ENCODE data around the gene ZMYM5. TPM values are rescaled to one million over a fixed set of nuclear protein-coding genes. Genes with fewer than 3 reads are reported as not detected.

ZMYM5 gene
- total RNA-seq, 1 experiment from 2014 or later, result 14.4 TPM

DNA sequence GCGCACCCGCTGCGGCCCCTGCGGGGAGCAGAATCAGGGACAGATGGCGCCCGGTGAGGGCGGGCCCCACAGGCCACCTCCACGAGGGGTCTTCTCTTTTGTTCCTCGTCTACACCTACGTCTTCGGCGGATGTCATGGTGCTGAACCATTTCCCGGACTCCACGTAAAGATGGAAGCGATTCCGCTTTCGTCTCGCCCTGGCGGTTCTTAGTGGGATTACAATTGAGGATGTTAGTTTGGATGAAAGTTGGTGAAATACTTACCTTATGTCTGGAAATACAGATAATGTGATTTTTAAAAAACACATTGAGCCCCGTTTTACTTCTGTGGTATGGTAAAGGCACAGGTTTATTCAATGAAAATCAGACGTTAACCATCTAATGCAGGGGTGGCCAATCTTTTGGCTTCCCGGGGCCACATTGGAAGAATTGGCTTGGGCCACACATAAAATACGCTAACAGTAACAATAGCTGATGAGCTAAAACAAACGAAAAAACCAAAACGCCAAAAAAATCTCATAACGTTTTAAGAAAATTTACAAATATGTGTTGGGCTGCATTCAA lies 1.4 kb upstream of the ZMYM5 start:
- peak; percentile 70 for DNase-seq (ENCODE audit: unreplicated experiment)
- Mint-ChIP-seq H3K9me3 (ENCODE audit: unreplicated experiment) (no peaks in the 10 kb centered on the region), H3K4me3 (ENCODE audit: unreplicated experiment) (peak overlapping the region; percentile 92), H3K27ac (ENCODE audit: low read depth, unreplicated experiment) (peak overlapping the region; percentile 88), H3K4me1 (ENCODE audit: insufficient read depth, unreplicated experiment) (peaks cover 13% of the 10 kb centered on the region), H3K27me3 (ENCODE audit: insufficient read depth, unreplicated experiment) (no peaks in the 10 kb centered on the region), H3K36me3 (ENCODE audit: insufficient read depth, unreplicated experiment) (peaks cover 18% of the 10 kb centered on the region)
- CTCF ChIA-PET, result interaction anchor here (0.5 to 1.7 kb wide), 12 partner anchors 11 to 378 kb away, joined by 3 to 8 read pairs (median 3); no protein-coding TSS in a partner anchor
- TF ChIP-seq, protein P1, sequence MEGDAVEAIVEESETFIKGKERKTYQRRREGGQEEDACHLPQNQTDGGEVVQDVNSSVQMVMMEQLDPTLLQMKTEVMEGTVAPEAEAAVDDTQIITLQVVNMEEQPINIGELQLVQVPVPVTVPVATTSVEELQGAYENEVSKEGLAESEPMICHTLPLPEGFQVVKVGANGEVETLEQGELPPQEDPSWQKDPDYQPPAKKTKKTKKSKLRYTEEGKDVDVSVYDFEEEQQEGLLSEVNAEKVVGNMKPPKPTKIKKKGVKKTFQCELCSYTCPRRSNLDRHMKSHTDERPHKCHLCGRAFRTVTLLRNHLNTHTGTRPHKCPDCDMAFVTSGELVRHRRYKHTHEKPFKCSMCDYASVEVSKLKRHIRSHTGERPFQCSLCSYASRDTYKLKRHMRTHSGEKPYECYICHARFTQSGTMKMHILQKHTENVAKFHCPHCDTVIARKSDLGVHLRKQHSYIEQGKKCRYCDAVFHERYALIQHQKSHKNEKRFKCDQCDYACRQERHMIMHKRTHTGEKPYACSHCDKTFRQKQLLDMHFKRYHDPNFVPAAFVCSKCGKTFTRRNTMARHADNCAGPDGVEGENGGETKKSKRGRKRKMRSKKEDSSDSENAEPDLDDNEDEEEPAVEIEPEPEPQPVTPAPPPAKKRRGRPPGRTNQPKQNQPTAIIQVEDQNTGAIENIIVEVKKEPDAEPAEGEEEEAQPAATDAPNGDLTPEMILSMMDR (IDR thresholded peaks at IDR 0.05; ENCODE audit: unreplicated experiment), result no peak
- intact Hi-C loops (cut with micrococcal nuclease), result loop anchor here (5.0 to 10.0 kb wide), 2 partner anchors 183 to 260 kb away; no protein-coding TSS in a partner anchor
- POLR2A ChIA-PET, result interaction anchor here (0.7 to 2.8 kb wide), 10 partner anchors 17 to 596 kb away, joined by 3 to 29 read pairs (median 10); partner anchors contain the start of genes MPHOSPH8 and PSPC1
- no TSS peak for BruUV-seq (replicated peaks)

DNA sequence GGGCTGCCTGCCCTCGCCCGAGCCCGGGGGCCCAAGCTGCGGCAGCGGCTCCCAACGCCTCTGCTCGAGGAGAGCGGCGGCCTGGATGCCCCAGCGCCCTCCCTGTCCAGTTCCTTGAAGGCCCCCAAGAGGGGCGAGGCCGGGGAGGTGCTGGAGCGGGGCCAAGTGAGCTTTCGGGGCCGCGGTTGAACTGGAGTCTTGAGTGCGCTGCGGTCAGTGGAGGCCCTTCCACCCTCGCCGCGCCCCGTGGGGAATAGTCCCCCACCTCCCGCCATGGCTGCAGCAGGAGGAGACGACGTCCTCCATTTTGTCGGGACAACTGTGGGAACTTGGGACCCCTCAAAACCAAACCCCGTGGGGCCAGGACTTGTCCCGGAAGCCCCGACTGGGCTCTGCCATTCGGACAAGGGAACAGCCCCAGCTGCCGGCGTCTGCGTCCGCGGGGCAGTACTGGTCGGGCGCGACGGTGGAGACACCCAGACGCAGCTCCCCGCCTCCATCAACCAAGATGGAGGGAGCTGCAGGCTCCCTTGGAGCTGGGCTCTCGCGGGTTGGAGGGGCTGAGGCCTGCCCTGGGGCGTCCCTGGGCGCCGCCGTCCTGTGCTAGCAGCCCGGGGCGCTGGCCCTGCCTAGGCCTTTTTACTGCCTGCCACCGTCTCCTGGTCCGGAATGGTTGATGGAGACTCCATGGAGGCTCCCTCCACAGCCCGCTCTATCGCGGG lies 736 bp upstream of the ZMYM5 start:
- TSS peak; percentile 54 for BruUV-seq (replicated peaks)
- H3K9me3 Mint-ChIP-seq (ENCODE audit: unreplicated experiment), result no peaks in the 10 kb centered on the region
- ChIA-PET CTCF (interaction anchor here (0.6 to 1.4 kb wide), 9 partner anchors 10 to 1328 kb away, joined by 3 to 6 read pairs (median 4); no protein-coding TSS in a partner anchor), POLR2A (interaction anchor here (0.5 to 2.8 kb wide), 31 partner anchors 10 to 951 kb away, joined by 3 to 29 read pairs (median 4); partner anchors contain the start of genes MPHOSPH8 and PSPC1)
- peaks cover 21% of the 10 kb centered on the region for H3K36me3 Mint-ChIP-seq (ENCODE audit: insufficient read depth, unreplicated experiment)
- peak; percentile 59 for DNase-seq (ENCODE audit: unreplicated experiment)
- peak overlapping the region; percentile 92 for H3K4me3 Mint-ChIP-seq (ENCODE audit: unreplicated experiment)
- no peaks in the 10 kb centered on the region for H3K27me3 Mint-ChIP-seq (ENCODE audit: insufficient read depth, unreplicated experiment)
- intact Hi-C loops (cut with micrococcal nuclease), result loop anchor here (5.0 to 10.0 kb wide), 2 partner anchors 182 to 259 kb away; no protein-coding TSS in a partner anchor
- peaks cover 13% of the 10 kb centered on the region for H3K4me1 Mint-ChIP-seq (ENCODE audit: insufficient read depth, unreplicated experiment)
- TF ChIP-seq, protein P1 (IDR thresholded peaks at IDR 0.05; ENCODE audit: unreplicated experiment), result no peak
- H3K27ac Mint-ChIP-seq (ENCODE audit: low read depth, unreplicated experiment), result peak overlapping the region; percentile 88

DNA sequence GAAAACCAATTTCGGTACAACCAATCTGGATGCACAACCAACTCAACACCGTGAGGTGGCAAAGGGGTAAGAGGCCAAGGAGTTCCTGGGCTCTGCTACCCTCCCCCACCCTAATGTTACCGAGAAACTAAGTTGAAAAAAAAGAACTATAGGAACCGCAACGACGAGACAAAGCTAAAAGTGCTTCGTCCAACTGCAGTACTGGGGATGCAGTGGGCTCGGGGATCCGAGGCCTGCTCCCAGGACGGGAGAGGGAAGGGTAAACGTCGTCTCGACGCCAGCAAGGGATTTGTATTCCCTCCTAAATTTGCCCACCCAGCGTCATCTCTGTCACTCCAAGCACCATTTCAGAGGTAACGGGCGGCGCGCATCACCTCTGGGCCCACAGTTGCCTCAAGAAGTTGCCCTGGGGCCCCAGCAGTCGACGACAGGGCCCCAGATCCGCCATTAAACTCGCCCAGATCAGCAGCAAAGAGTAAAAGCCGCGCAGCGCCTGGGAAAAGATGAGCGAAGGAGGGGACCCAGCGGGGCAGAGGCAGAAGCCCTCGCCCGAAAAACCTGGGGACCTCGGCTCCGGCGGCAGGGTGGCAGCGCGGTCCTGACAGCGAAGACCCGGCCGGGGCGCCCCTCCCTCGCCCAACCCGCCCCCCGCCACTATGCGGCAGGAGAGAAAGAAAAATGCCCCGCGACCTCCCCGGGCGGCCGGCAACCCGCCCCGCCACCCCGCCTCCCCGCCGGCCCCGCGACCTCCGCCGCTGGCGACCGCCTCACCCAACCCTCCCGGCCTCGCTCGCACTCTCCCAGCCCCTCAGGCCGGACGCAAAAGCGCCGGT lies 752 bp downstream of the ZMYM5 start:
- peak overlapping the region; percentile 92 for H3K4me3 Mint-ChIP-seq (ENCODE audit: unreplicated experiment)
- H3K4me1 Mint-ChIP-seq (ENCODE audit: insufficient read depth, unreplicated experiment), result peaks cover 13% of the 10 kb centered on the region
- H3K36me3 Mint-ChIP-seq (ENCODE audit: insufficient read depth, unreplicated experiment), result peaks cover 26% of the 10 kb centered on the region
- intact Hi-C loops (cut with micrococcal nuclease), result loop anchor here (2.0 to 10.0 kb wide), 4 partner anchors 80 to 258 kb away; partner anchors contain the start of gene PSPC1
- ChIA-PET POLR2A (interaction anchor here (0.9 to 3.2 kb wide), 18 partner anchors 11 to 229 kb away, joined by 3 to 33 read pairs (median 5); partner anchors contain the start of genes MPHOSPH8 and PSPC1), CTCF (interaction anchor here (0.6 to 1.4 kb wide), 5 partner anchors 17 to 185 kb away, joined by 3 to 6 read pairs (median 4); no protein-coding TSS in a partner anchor)
- H3K27ac Mint-ChIP-seq (ENCODE audit: low read depth, unreplicated experiment), result peak overlapping the region; percentile 88
- H3K9me3 Mint-ChIP-seq (ENCODE audit: unreplicated experiment), result no peaks in the 10 kb centered on the region
- peak; percentile 47 for DNase-seq (ENCODE audit: unreplicated experiment)
- H3K27me3 Mint-ChIP-seq (ENCODE audit: insufficient read depth, unreplicated experiment), result no peaks in the 10 kb centered on the region
- TF ChIP-seq, protein P1 (IDR thresholded peaks at IDR 0.05; ENCODE audit: unreplicated experiment), result no peak
- no TSS peak for BruUV-seq (replicated peaks)
